Fibroblast of lung (primary cell): ENCODE data around the gene EEPD1. TPM values are rescaled to one million over a fixed set of nuclear protein-coding genes. Genes with fewer than 3 reads are reported as not detected.
"Not testable (repeated sequence)": the region's sequence is repeated elsewhere in the genome, so short reads cannot be mapped to it uniquely, and the experiment has no call there.

Experiments used
- DNase-seq, 2 donors: peaks; one replicate each; pipeline versions ENCODE4 v3.0.0 to v3.0.0-alpha.2; 2010; ENCODE audit warnings: low read depth in 2 of 2
- H2AFZ ChIP-seq: 2 replicates; pipeline ENCODE4 v1.5.1; 2012; ENCODE audit warnings: low read length, control low read depth, inconsistent platforms
- H3K27ac ChIP-seq: 2 replicates; pipeline ENCODE4 v1.5.1; 2011; ENCODE audit warnings: low read length, control low read depth; ENCODE audit not compliant: insufficient read depth
- H3K27me3 ChIP-seq: 2 replicates; pipeline ENCODE4 v1.5.1; 2011; ENCODE audit warnings: mild to moderate bottlenecking, low read length; ENCODE audit not compliant: control insufficient read depth, insufficient read depth
- H3K36me3 ChIP-seq: 2 replicates; pipeline ENCODE4 v1.5.1; 2011; ENCODE audit warnings: low read length; ENCODE audit not compliant: control insufficient read depth, insufficient read depth
- H3K4me1 ChIP-seq: 2 replicates; pipeline ENCODE4 v1.5.1; 2011; ENCODE audit warnings: low read length; ENCODE audit not compliant: control insufficient read depth, insufficient read depth; ENCODE audit errors: extremely low read depth
- H3K4me2 ChIP-seq: 2 replicates; pipeline ENCODE4 v1.5.1; 2011; ENCODE audit warnings: low read length, control low read depth; ENCODE audit not compliant: insufficient read depth; ENCODE audit errors: extremely low read depth
- H3K4me3 ChIP-seq, 4 experiments: fragments of 200-600 bp in 1 of 4; sonication (generic) in 1 of 4; replicated peaks in 1 of 4; 2 replicates each; pipeline ENCODE4 v1.5.1; 2011 to 2016; ENCODE audit warnings: low read length in 4 of 4, low read depth in 3 of 4, mild to moderate bottlenecking in 3 of 4, control low read depth in 2 of 4, inconsistent platforms in 1 of 4, mixed read lengths in 1 of 4; ENCODE audit not compliant: insufficient read depth in 1 of 4; ENCODE audit errors: control extremely low read depth in 1 of 4
- H3K79me2 ChIP-seq: 2 replicates; pipeline ENCODE4 v1.5.1; 2012; ENCODE audit warnings: mild to moderate bottlenecking, low read length, inconsistent platforms; ENCODE audit not compliant: control insufficient read depth, insufficient read depth
- H3K9ac ChIP-seq: 2 replicates; pipeline ENCODE4 v1.5.1; 2011; ENCODE audit warnings: mild to moderate bottlenecking, low read length, control low read depth; ENCODE audit not compliant: insufficient read depth
- H3K9me3 ChIP-seq: 2 replicates; pipeline ENCODE4 v1.5.1; 2012; ENCODE audit warnings: low read depth, low read length; ENCODE audit not compliant: control insufficient read depth, insufficient read depth
- H4K20me1 ChIP-seq: 2 replicates; pipeline ENCODE4 v1.5.1; 2011; ENCODE audit warnings: low read length; ENCODE audit not compliant: control insufficient read depth, insufficient read depth; ENCODE audit errors: extremely low read depth
- CTCF ChIP-seq, 2 donors: IDR thresholded peaks in 1 of 2; conservative IDR thresholded peaks in 1 of 2; 1 replicate in 1 of 2; 2 replicates in 1 of 2; pipeline ENCODE4 v1.5.1; 2011 to 2012; ENCODE audit warnings: low read length in 2 of 2, control low read depth in 1 of 2, inconsistent platforms in 1 of 2, low read depth in 1 of 2, mild to moderate bottlenecking in 1 of 2
- EZH2 ChIP-seq: IDR thresholded peaks from 2 replicates; pipeline ENCODE4 v1.5.1; 2012; ENCODE audit warnings: low read length, control low read depth, mild to moderate bottlenecking; ENCODE audit errors: missing control alignments
- polyA plus RNA-seq, 2 donors: library from polyadenylated mRNA; depleted of rRNA in 1 of 2; stranded (reverse) in 1 of 2; unstranded in 1 of 2; fragments of >200 nt; gene quantifications; 2 replicates each; pipeline ENCODE4 v1.2.1, GENCODE V29; 2011 to 2012; ENCODE audit warnings: missing spikeins in 1 of 2
- total RNA-seq: library from RNA; depleted of rRNA; stranded (reverse); fragments of >200 nt; gene quantifications from 2 replicates; pipeline ENCODE4 v1.2.1, GENCODE V29; 2014

The EEPD1 gene
- total and polyA plus RNA-seq, 2 donors (not counting 1 experiment from before 2014, with no cell fraction given): 8.4 to 15.9 TPM

GRCh38 chr7:36253699-36254098 lies 100.6 kb downstream of the EEPD1 start:
- no peak overlapping the region for H3K9ac ChIP-seq
- TF ChIP-seq EZH2: no peak
- no peak for TF ChIP-seq CTCF (conservative IDR thresholded peaks at IDR 0.05 in 1 of 2, IDR thresholded peaks at IDR 0.05 in 1 of 2; ENCODE audit: low read depth in 1 of 2, low read length in 2 of 2)
- no peaks in the 10 kb centered on the region for H3K36me3 ChIP-seq
- H3K4me2 ChIP-seq: no peak overlapping the region
- peaks cover 4% of the 10 kb centered on the region for H3K4me1 ChIP-seq
- DNase-seq: no peak
- no peak overlapping the region for H3K4me3 ChIP-seq
- no peak overlapping the region for H3K27ac ChIP-seq
- H3K27me3 ChIP-seq: no peaks in the 10 kb centered on the region
- H3K9me3 ChIP-seq: no peaks in the 10 kb centered on the region
- no peaks in the 10 kb centered on the region for H3K79me2 ChIP-seq
- no peaks in the 10 kb centered on the region for H4K20me1 ChIP-seq
- H2AFZ ChIP-seq: no peak overlapping the region

- not testable (repeated sequence) for H3K9ac ChIP-seq, H3K9me3 ChIP-seq, H3K79me2 ChIP-seq, H3K36me3 ChIP-seq, H3K27me3 ChIP-seq, H3K4me1 ChIP-seq, H3K27ac ChIP-seq, H4K20me1 ChIP-seq
- Histone ChIP-seq H2AFZ (peak overlapping the region; percentile 53), H3K4me3 (peak overlapping the region in 1 of 4 experiments; percentile 14), H3K4me2 (peak overlapping the region; percentile 59)
- DNase-seq: peak; percentile 85 to 90
Measured at GRCh38 chr7:36258510-36259259, 105.6 kb downstream of the EEPD1 start.

- H3K4me3 ChIP-seq: no peak overlapping the region
- no peak overlapping the region for H3K4me2 ChIP-seq
- no peaks in the 10 kb centered on the region for H3K27me3 ChIP-seq
- no peaks in the 10 kb centered on the region for H4K20me1 ChIP-seq
- no peak overlapping the region for H2AFZ ChIP-seq
- H3K36me3 ChIP-seq: no peaks in the 10 kb centered on the region
- DNase-seq: no peak
- no peak overlapping the region for H3K27ac ChIP-seq
- no peak for TF ChIP-seq EZH2
- no peak for TF ChIP-seq CTCF (conservative IDR thresholded peaks at IDR 0.05 in 1 of 2, IDR thresholded peaks at IDR 0.05 in 1 of 2; ENCODE audit: low read depth in 1 of 2, low read length in 2 of 2)
- no peak overlapping the region for H3K9ac ChIP-seq
- H3K4me1 ChIP-seq: peaks cover 4% of the 10 kb centered on the region
- H3K9me3 ChIP-seq: no peaks in the 10 kb centered on the region
- H3K79me2 ChIP-seq: no peaks in the 10 kb centered on the region
Measured at GRCh38 chr7:36260481-36260880, 107.4 kb downstream of the EEPD1 start.
